ENCODE data around the gene CKAP4. TPM values are rescaled to one million over a fixed set of nuclear protein-coding genes. Genes with fewer than 3 reads are reported as not detected.

CKAP4 gene
- total and polyA plus RNA-seq, 2 donors (not counting 1 experiment from before 2014, with no cell fraction given) = 7.4 to 29.2 TPM

GRCh38 chr12:106274575-106275121 is 26.8 kb upstream of the CKAP4 start:
- no peak overlapping the region for H3K9ac ChIP-seq (ENCODE audit: low read length)

More at GRCh38 chr12:106274575-106275121, 26.8 kb upstream of the CKAP4 start:
- Mint-ChIP-seq H3K4me3 (peak overlapping the region; percentile 53), H3K27me3 (no peaks in the 10 kb centered on the region), H3K4me1 (peaks cover 41% of the 10 kb centered on the region), H3K9me3 (ENCODE audit: insufficient read depth) (no peaks in the 10 kb centered on the region), H3K27ac (no peak overlapping the region)
- Histone ChIP-seq H3K27ac (ENCODE audit: low read length in 2 of 2) (no peak overlapping the region), H3K79me2 (ENCODE audit: control insufficient read depth, insufficient read depth, low read length) (no peaks in the 10 kb centered on the region), H3K4me2 (replicated peaks; ENCODE audit: low read depth, low read length, poor library complexity, severe bottlenecking) (peak overlapping the region; percentile 61), H3K4me1 (ENCODE audit: control insufficient read depth in 2 of 2, insufficient read depth in 2 of 2, low read length in 2 of 2) (peaks cover 18 to 19% of the 10 kb centered on the region in 2 donors), H3K27me3 (replicated peaks in 1 of 4; ENCODE audit: control extremely low read depth in 1 of 4, control insufficient read depth in 3 of 4, insufficient read depth in 4 of 4, low read length in 3 of 4) (peaks cover 0 to 8% (median 0%) of the 10 kb centered on the region in 4 experiments), H3K4me3 (ENCODE audit: control extremely low read depth in 1 of 5, extremely low read depth in 1 of 5, insufficient read depth in 1 of 5, low read depth in 2 of 5, low read length in 4 of 5) (no peak overlapping the region), H3K36me3 (replicated peaks in 1 of 2; ENCODE audit: control extremely low read depth in 1 of 2, control insufficient read depth in 1 of 2, extremely low read depth in 1 of 2, insufficient read depth in 2 of 2, low read length in 1 of 2) (no peaks in the 10 kb centered on the region), H2AFZ (ENCODE audit: insufficient read depth, low read depth, low read length, poor library complexity, severe bottlenecking) (no peak overlapping the region), H4K20me1 (ENCODE audit: control insufficient read depth, insufficient read depth, low read length, poor library complexity, severe bottlenecking) (no peaks in the 10 kb centered on the region), H3K9me3 (ENCODE audit: control extremely low read depth in 1 of 3, control insufficient read depth in 2 of 3, insufficient read depth in 1 of 3, low read length in 2 of 3) (peaks cover 0 to 5% (median 0%) of the 10 kb centered on the region in 3 donors)
- ChIA-PET CTCF (interaction anchor here (0.7 to 16.6 kb wide), 7 partner anchors 8 to 52 kb away, joined by 3 to 393 read pairs (median 4); partner anchors contain the start of gene CKAP4), POLR2A (interaction anchor here (0.5 to 0.7 kb wide), 2 partner anchors 18 to 1160 kb away, joined by 3 to 4 read pairs; no protein-coding TSS in a partner anchor)
- no peak for ATAC-seq (ENCODE audit: low read depth)
- no peak for DNase-seq
- intact Hi-C loops (cut with micrococcal nuclease) = no loop called here
- TF ChIP-seq EZH2 (IDR thresholded peaks at IDR 0.05; ENCODE audit: borderline replicate concordance, insufficient read depth, low read depth, low read length, poor library complexity, severe bottlenecking) = no peak
- no peak for TF ChIP-seq CTCF (IDR thresholded peaks at IDR 0.05)
- 91% methylated on average over 4 of the region's 7 CpGs for WGBS (ENCODE audit: insufficient coverage)

Measured in B cell (primary cell).